Transverse colon (tissue), 4 donors: Measurements from ENCODE around the gene HBS1L. TPM values are rescaled to one million over a fixed set of nuclear protein-coding genes. Genes with fewer than 3 reads are reported as not detected.

Experiments used
- DNase-seq: peaks from one replicate; pipeline ENCODE4 v3.0.0-alpha.2; 2019
- H3K27ac ChIP-seq, 4 donors: fragments of 200-600 bp; sonication (generic); 2 replicates each; pipeline ENCODE4 v1.5.1; 2016 to 2018; ENCODE audit warnings: inconsistent platforms in 4 of 4
- H3K27me3 ChIP-seq: fragments of 200-600 bp; sonication (generic); 2 replicates; pipeline ENCODE4 v1.5.1; 2017; ENCODE audit warnings: inconsistent platforms
- H3K36me3 ChIP-seq, 4 donors: fragments of 200-600 bp; sonication (generic); 2 replicates each; pipeline ENCODE4 v1.5.1; 2017 to 2019; ENCODE audit warnings: inconsistent platforms in 4 of 4
- H3K4me1 ChIP-seq, 4 donors: fragments of 200-600 bp; sonication (generic); 2 replicates each; pipeline ENCODE4 v1.5.1; 2017 to 2020; ENCODE audit warnings: inconsistent platforms in 4 of 4
- H3K4me3 ChIP-seq, 4 donors: fragments of 200-600 bp; sonication (generic); 1 replicate in 1 of 4; 2 replicates in 3 of 4; pipeline versions ENCODE4 v1.5.1 to v1.6.1; 2017 to 2019; ENCODE audit warnings: inconsistent platforms in 4 of 4
- H3K9me3 ChIP-seq, 2 donors: fragments of 200-600 bp; sonication (generic); 2 replicates each; pipeline ENCODE4 v1.5.1; 2017 to 2019; ENCODE audit warnings: inconsistent platforms in 2 of 2
- EP300 ChIP-seq: sonication (generic); formaldehyde crosslinking; IDR thresholded peaks from one replicate; pipeline ENCODE4 v1.6.1; 2017; ENCODE audit warnings: antibody characterized with exemption, low read depth
- POLR2A ChIP-seq: fragments of 450-650 bp; IDR thresholded peaks from one replicate; pipeline ENCODE4 v1.6.1; 2016; ENCODE audit warnings: antibody characterized with exemption, mild to moderate bottlenecking, moderate library complexity
- POLR2AphosphoS5 ChIP-seq, 3 donors: sonication (generic); formaldehyde crosslinking; IDR thresholded peaks; one replicate each; pipeline ENCODE4 v1.6.1; 2016; ENCODE audit warnings: antibody characterized with exemption in 3 of 3
- WGBS, 2 donors: methylation state at CpG; one replicate each; pipeline ENCODE4 v1.1.5; 2018; ENCODE audit warnings: low coverage in 1 of 2; 5-methylcytosine and 5-hydroxymethylcytosine counted together
- in situ Hi-C, 4 donors: fragments of 200-750 bp; cut with MboI; loops; one replicate each; pipeline versions ENCODE4 v1.15.0 to v1.15.1; 2017; ENCODE audit warnings: low sequenced_read_pairs in 3 of 4, low pct_ligation_motif_present in 1 of 4, low pct_unique_long_range_greater_than_20kb in 1 of 4
- intact Hi-C: fragments of 100-400 bp; cut with DNase I; formaldehyde crosslinking; loops from one replicate; pipeline ENCODE4 v1.15.1; 2023; ENCODE audit warnings: low total_unique reads
- total RNA-seq, 4 donors: library from RNA; depleted of rRNA; stranded (reverse); fragments of >200 nt; gene quantifications; one replicate each; pipeline ENCODE4 v1.1.0, GENCODE V29; 2016
- TF ChIP-seq, protein P1 (sequence below), 5 experiments: fragments of 200-600 bp in 3 of 5; fragments of 450-650 bp in 2 of 5; sonication (generic) in 3 of 5; IDR thresholded peaks; 1 replicate in 2 of 5; 2 replicates in 3 of 5; pipeline ENCODE4 v1.5.1; 2016 to 2017; ENCODE audit warnings: antibody characterized with exemption in 5 of 5, inconsistent platforms in 3 of 5, mild to moderate bottlenecking in 2 of 5, moderate library complexity in 1 of 5

Gene HBS1L
- total RNA-seq, 4 donors from 2014 or later: 18.9 to 33.2 (median 27.1) TPM

- TF ChIP-seq EP300 (no peak), POLR2AphosphoS5 (IDR thresholded peaks at IDR 0.05) (no peak), POLR2A (no peak)
- TF ChIP-seq, protein P1, sequence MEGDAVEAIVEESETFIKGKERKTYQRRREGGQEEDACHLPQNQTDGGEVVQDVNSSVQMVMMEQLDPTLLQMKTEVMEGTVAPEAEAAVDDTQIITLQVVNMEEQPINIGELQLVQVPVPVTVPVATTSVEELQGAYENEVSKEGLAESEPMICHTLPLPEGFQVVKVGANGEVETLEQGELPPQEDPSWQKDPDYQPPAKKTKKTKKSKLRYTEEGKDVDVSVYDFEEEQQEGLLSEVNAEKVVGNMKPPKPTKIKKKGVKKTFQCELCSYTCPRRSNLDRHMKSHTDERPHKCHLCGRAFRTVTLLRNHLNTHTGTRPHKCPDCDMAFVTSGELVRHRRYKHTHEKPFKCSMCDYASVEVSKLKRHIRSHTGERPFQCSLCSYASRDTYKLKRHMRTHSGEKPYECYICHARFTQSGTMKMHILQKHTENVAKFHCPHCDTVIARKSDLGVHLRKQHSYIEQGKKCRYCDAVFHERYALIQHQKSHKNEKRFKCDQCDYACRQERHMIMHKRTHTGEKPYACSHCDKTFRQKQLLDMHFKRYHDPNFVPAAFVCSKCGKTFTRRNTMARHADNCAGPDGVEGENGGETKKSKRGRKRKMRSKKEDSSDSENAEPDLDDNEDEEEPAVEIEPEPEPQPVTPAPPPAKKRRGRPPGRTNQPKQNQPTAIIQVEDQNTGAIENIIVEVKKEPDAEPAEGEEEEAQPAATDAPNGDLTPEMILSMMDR (IDR thresholded peaks at IDR 0.05): no peak
- Histone ChIP-seq H3K36me3 (peaks cover 0 to 14% (median 2%) of the 10 kb centered on the region in 4 donors), H3K27me3 (no peaks in the 10 kb centered on the region), H3K4me3 (no peak overlapping the region), H3K9me3 (no peaks in the 10 kb centered on the region), H3K4me1 (no peaks in the 10 kb centered on the region), H3K27ac (no peak overlapping the region)
- WGBS, 2 donors: 80 to 100% methylated on average over 2 of the region's 2 CpGs
- no peak for DNase-seq
- in situ Hi-C loops (no loop called here), intact Hi-C loops (no loop called here)
Measured at GRCh38 chr6:135043846-135044245, 10.8 kb downstream of the HBS1L start.

DNA sequence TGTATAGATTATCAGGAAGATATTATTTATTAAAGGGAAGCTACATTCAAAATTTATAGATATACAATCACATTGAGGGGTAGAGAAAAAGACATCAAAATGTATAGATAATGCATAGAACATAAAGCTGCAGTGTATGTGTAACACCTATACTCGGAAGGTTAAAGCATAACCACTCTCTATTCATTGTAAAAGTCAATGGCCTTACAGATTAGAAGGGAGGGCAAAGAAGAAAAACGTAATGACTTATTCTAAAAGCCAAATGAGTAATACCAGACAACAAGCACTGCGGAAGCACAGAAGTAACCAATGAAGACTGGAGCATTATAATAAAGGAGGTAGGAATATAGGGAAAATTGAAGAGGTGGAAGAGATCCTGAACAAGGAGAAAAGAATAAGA, 11.3 kb downstream of the HBS1L start:
- in situ Hi-C loops: no loop called here
- WGBS, 2 donors: 70 to 82% methylated on average over 2 to 3 of the region's 3 CpGs
- H3K36me3 ChIP-seq: peaks cover 0 to 18% (median 2%) of the 10 kb centered on the region in 4 donors
- H3K4me1 ChIP-seq: no peaks in the 10 kb centered on the region
- H3K9me3 ChIP-seq: no peaks in the 10 kb centered on the region
- TF ChIP-seq EP300 (no peak), POLR2AphosphoS5 (IDR thresholded peaks at IDR 0.05) (no peak), POLR2A (no peak)
- TF ChIP-seq, protein P1 (IDR thresholded peaks at IDR 0.05): no peak
- intact Hi-C loops: no loop called here
- no peaks in the 10 kb centered on the region for H3K27me3 ChIP-seq
- DNase-seq: no peak
- H3K4me3 ChIP-seq: no peak overlapping the region
- H3K27ac ChIP-seq: no peak overlapping the region

- intact Hi-C loops: no loop called here
- no peak for TF ChIP-seq POLR2A
- TF ChIP-seq, protein P1 (IDR thresholded peaks at IDR 0.05): no peak
- no peak for TF ChIP-seq POLR2AphosphoS5 (IDR thresholded peaks at IDR 0.05)
- no peaks in the 10 kb centered on the region for H3K9me3 ChIP-seq
- no peaks in the 10 kb centered on the region for H3K4me1 ChIP-seq
- H3K27me3 ChIP-seq: no peaks in the 10 kb centered on the region
- no peak for DNase-seq
- H3K27ac ChIP-seq: no peak overlapping the region
- peaks cover 0 to 30% (median 13%) of the 10 kb centered on the region in 4 donors for H3K36me3 ChIP-seq
- no peak overlapping the region for H3K4me3 ChIP-seq
- in situ Hi-C loops: no loop called here
- 92 to 100% methylated on average over 2 of the region's 2 CpGs for WGBS, 2 donors
Measured at GRCh38 chr6:135038335-135038734, 16.3 kb downstream of the HBS1L start.

- intact Hi-C loops (no loop called here), in situ Hi-C loops (no loop called here)
- Histone ChIP-seq H3K4me3 (no peak overlapping the region), H3K36me3 (peaks cover 0 to 30% (median 13%) of the 10 kb centered on the region in 4 donors), H3K4me1 (no peaks in the 10 kb centered on the region), H3K27me3 (no peaks in the 10 kb centered on the region), H3K27ac (no peak overlapping the region), H3K9me3 (no peaks in the 10 kb centered on the region)
- 74 to 85% methylated on average over 4 of the region's 4 CpGs for WGBS, 2 donors
- TF ChIP-seq POLR2A (no peak), POLR2AphosphoS5 (IDR thresholded peaks at IDR 0.05) (no peak), EP300 (no peak)
- TF ChIP-seq, protein P1 (IDR thresholded peaks at IDR 0.05): no peak
- no peak for DNase-seq
Measured at GRCh38 chr6:135037541-135037940, 17.1 kb downstream of the HBS1L start.
